ENCODE data around the gene FOXC2.

- TF ChIP-seq, protein P1, sequence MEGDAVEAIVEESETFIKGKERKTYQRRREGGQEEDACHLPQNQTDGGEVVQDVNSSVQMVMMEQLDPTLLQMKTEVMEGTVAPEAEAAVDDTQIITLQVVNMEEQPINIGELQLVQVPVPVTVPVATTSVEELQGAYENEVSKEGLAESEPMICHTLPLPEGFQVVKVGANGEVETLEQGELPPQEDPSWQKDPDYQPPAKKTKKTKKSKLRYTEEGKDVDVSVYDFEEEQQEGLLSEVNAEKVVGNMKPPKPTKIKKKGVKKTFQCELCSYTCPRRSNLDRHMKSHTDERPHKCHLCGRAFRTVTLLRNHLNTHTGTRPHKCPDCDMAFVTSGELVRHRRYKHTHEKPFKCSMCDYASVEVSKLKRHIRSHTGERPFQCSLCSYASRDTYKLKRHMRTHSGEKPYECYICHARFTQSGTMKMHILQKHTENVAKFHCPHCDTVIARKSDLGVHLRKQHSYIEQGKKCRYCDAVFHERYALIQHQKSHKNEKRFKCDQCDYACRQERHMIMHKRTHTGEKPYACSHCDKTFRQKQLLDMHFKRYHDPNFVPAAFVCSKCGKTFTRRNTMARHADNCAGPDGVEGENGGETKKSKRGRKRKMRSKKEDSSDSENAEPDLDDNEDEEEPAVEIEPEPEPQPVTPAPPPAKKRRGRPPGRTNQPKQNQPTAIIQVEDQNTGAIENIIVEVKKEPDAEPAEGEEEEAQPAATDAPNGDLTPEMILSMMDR (IDR thresholded peaks at IDR 0.05), result no peak
- no peak for TF ChIP-seq EZH2 (IDR thresholded peaks at IDR 0.05; ENCODE audit: borderline replicate concordance, insufficient read depth, low read depth, low read length, poor library complexity, severe bottlenecking)
Observed at GRCh38 chr16:86578611-86579267, 12.1 kb downstream of the FOXC2 start.
